ENCODE results near the gene CLSTN2.

CLSTN2 gene

DNA sequence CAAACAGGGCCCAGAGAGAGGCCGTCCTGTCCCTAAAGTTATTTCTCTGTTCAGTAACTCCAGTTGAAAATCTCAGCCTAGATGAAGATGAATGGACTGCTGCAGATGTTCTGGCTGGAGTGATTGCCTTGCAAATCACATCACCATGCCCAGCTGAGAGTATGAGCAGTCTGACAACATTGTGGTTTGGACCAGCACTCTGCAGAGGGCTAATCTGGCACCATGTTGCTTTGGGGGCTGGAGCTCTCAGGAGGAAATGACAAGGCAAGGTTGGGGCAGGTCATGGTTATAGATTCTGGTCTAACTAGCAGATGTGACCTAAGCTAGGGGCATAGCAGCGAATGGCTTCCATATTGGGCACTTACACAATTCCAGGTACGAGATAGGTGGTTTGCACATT lies 314.2 kb downstream of the CLSTN2 start:
- DNase-seq, result no peak

DNA sequence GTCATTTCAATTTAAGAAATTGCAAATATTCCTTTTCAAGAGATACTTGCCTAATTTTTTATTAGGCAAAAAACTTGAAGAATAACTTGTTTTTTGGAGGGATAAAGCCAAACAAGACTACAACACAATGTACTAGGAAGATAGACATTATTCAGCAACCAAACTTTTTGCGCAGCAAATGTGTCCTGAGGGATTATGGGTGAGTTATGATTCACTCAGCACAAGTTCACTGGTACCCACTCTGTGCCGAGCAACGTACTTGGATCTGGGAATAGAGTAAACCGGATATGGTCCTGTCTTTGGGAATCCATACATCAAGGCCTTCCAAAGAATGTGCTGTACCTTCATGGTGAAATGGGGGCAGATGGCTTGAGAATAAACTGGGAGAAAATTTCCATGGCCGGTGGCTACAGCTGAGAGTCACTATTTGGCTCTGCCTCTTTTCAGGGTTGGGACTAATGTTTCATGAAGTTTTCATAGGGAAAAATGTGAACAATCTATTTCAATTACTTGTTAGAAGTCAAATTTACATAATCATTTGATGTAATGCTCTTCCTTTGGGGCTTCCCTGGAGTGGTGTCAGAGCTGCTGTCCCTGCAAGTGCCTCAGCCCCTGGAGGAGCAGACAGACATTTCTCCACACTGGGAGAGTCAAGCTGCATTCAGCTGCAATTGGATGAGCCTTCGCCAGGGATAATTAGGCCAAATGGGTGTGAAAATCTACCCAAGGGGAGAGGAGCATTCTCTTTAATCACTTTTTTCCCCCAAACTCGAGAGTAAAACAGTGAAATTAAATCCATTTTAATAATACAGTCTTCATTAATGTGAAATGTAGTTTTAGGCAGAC lies 315.2 kb downstream of the CLSTN2 start:
- no peak for DNase-seq

DNA sequence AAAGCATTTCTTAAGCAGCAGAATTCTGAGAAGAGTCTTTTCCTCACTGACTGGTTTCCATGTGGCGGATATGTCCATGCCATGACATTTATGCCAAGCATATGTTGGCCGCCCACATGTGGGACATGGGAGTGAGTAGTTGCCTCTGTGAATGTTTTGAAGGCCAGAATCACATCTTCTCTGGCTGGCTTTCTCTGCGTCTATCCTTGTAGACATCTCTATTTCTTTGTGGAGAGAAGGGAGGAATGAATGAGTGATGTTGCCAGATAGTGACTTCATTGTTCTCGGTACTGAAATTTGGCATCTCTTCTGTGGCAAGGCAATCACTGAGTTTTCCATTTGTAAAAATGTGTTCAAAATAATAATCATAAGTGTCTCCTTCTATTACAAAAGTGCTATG lies 316.0 kb downstream of the CLSTN2 start:
- no peak for DNase-seq

DNA sequence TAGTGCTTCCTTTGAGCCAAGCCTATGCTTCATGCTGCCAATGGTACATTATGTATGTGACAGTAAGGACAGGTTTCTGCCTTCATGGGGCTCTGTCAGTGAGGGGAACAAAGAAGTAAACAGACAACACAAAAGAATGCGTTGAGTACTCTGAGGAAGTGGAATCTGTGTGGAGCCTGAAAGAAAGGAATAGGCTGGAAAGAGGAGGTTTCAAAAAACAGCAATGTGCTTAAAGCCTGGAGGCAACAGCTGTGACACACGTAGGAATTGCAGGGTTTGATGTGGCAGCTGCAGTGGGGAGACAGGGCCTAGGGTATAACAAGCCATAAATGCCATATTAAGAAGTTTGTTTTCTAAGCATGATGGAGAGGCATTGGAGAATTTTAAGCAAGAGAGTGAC lies 316.7 kb downstream of the CLSTN2 start:
- no peak for DNase-seq

DNA sequence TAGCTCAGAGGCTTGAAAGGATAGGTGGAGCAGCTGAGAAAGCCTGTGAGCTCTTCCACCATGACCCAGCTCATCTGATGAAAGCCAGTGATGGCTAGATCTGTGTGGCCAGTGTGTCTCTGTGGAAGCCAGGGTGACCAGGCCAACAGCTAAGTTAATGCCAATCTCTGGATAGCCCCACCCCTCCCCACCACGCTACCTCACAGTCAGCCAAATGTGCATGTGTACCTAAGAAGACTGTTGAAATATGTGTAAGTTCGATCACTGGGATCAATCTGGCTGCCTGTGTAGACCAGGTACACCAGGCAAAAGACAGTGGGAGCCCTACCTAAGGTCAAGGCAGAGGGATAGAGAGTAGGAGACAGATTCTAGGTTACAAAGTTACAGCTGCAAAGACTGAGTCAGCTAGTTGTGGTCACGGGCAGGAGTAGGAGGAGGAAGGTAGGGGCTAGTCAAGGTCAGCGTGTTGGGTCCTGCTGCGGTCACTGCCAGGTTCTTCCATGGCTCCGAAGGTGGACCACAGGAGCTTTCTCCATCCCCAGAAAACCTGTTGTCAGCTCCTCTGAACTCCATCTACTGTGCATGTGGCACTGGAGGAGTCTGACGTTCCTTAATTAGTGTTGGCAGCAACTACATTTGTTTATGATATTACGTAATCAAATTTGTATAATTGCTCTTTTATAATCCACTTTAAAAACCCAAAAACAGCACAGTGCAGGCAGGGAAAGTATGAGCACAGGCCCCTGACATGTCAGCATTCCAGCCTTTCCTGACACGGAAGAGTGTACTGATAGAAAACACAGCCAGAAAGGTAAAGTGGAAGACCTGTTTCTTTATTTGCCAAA lies 318.0 kb downstream of the CLSTN2 start:
- no peak for DNase-seq

DNA sequence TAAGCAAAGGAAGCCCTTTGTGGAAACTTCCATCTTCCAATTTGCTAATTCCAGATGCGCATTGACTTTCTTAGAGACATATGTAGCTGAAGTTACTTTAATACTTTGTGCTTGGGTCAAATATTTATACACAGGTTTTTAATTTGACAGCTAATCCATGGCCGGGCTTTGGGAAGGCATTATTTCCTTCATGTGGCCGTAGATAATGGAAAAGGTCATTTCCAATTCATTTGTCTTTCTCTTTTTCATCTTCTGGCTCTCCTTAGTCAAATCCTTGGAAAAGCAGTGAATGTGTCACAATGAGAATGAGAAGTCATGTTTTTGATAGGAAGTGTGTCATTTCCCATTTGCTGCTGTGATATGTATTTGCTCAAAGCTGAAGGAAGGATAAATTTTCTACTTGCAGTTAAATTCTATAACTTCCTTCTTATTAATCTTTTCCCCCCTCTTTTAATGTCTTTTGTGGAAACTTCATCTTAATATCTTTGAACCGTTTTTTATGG lies 323.3 kb downstream of the CLSTN2 start:
- DNase-seq, result no peak

DNA sequence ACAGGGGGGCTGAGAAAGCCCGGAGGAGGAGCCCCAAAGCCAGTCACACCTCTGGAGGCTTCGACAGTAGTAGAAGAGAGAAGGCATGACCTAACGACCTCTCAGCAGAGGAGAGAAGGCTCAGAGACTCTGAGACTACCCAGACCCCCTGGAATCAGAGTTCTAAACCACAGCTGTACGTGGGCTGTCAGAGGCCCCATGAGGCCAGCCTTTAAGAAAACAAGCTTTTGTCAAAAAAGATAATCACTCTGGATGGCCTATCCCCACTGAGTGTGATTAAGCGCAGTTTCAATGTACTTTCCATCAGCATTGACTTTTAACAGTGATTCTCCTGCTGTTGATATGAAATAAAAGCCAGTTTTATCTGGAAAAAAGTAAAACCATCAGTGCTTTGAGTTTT lies 330.3 kb downstream of the CLSTN2 start:
- no peak for DNase-seq

DNA sequence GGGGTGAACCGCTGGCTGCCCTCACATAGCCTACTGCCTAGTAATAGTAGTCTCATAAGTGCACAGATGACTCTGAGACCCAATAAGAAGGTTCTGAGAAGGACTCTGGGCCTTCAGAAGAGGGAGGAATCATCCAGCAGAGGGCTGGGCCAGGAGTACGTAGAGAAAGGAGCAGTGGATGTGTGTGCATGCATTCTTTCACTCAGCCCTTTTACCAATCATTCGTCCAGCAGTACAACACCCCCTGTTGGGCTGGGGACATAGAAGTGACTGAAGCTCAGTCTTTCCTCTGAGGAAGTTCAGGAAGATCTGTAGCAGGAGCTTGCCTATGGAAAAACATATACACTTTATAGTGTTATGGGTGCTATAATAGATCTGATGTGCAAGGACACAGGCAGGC lies 333.1 kb downstream of the CLSTN2 start:
- DNase-seq, result no peak

DNA sequence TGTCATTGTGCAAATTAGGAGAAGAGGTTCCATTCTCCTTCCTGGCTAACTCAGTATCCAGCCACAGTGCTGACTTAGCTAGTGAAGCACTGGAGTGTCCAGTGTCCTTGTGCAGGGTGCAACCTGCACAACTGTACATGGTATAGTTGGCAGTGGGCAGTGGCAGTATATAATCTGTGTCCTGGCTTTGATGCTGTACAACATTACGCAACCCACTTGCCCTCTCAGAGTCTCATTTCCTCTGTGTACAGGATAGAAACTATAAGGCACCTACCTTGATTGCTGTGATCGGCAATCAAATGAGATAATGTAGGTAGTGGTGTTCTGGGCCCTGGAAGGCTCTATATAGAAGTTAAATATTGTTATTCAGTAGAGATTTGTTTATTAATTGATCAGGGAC lies 333.6 kb downstream of the CLSTN2 start:
- no peak for DNase-seq

DNA sequence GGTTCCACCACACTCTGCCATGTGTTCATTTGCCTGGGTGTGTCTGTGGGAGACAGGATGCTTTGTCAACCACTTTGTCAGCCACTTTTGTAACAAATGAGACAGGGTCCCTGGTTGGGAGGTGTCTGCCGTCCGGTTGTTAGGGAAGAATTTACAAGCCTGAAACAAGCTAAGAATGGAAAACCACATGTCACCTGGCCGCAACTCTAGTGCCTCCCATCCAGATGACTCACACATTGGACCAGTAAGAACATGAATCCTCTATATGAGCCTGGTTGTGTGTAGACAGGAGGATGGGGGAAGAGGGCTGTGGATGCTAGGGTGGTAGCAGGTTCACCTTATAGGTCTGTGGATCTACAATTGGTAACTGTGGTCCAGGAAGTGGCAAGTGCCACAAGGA lies 335.3 kb downstream of the CLSTN2 start:
- no peak for DNase-seq

DNA sequence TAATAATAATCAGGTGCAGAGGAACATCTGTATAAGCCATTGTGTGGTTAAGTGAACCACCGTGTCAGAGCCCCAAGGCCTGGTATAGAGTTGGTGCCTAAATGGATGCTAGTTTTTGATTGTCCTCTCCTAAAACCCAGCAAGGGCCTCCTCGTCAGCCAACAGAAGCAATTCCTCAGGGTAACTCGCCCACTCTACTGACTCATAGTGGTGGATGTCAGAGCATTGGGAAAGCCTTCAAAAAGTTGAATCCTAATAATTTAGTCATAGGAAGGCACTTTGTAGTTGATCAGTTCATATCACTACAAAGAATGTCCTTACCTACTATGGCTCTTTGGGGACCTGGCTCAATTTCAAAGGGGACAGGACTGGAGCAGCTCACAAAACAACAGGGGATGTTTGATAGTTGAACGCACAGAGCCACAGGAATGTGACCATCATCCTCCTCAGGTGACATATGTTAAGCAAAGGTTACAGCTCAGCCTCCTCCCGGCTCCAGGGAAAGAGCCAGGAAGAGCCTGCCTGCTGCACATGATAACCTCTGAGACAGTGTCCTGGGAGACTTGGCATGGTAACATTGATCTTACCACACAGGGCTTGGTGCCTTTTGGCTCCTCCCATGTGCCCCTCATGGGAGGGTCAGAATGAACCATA lies 338.7 kb downstream of the CLSTN2 start:
- no peak for DNase-seq

DNA sequence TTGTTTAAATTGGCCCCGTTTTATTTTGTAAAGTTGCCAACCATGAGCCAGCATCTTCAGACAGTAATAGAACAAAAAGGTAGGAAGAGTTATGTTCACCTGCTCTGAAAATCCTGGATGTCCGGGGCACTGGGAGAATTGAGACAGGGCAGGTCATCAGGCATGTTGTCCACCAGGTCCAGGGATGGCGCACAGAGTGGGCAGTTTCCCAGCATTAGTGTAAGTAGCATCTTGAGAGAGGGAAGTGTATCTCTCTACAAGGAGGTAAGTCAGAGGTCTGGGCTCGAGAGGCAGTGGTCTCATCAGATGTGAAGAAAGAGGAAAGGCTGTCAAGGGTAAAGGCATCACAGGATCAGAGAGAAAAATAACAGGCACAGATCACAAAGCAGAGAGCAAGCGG lies 339.4 kb downstream of the CLSTN2 start:
- DNase-seq, result no peak

DNA sequence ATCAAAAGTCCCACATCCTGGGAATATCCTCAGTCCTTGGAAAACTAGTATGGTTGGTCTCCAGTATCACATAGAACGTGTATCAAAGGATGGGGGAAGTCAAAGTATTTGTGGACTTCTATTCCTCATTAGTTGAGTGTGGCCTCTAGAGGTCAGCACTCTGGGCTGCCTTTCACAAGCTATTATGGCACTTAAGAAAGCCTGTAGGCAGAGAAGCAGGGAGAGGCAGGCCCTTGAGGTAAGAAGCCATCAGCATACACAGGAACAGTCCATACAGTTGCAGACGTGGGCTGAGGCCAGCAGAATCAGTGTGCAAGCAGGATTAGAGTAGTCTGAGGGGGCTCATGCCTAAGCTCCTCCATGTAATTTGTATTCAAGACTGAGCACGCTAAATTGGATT lies 341.7 kb downstream of the CLSTN2 start:
- DNase-seq, result no peak

DNA sequence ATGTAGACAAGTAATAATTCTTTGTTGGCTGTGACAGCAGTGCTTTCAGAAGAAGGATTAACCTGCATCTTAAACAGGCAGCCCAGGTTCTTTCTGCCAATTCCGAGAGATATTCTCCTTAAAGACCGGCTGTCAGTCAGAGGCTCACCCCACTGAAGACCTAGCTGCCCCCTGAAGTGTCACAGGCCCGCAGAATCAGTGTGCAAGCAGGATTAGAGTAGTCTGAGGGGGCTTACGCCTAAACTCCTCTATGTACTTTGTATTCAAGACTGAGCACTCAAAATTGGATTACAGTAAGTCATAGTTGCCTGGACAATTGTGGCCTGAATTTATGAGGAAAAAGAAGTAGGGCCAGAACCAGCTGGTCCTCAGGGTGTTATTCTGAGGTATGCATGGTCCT lies 342.9 kb downstream of the CLSTN2 start:
- DNase-seq, result no peak

DNA sequence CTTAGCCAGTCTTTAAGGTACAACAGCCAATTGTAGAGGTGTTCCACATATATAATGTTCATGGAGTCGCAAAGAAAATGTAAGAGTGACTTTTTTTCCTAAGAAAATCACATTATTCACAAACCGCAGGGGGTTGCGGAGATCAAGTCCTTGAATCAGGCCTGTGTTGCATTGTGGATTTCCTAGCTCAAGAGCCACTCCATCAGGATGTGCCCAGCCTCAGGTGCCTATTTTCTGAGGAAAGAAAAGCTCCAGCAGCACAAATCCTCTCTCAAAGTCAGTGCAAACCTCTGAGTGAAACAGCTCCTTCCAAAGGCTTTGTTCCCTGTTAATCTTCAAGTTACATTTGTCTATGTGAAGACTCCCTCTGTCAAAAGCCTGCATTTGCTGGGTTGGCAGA lies 349.4 kb downstream of the CLSTN2 start:
- no peak for DNase-seq

DNA sequence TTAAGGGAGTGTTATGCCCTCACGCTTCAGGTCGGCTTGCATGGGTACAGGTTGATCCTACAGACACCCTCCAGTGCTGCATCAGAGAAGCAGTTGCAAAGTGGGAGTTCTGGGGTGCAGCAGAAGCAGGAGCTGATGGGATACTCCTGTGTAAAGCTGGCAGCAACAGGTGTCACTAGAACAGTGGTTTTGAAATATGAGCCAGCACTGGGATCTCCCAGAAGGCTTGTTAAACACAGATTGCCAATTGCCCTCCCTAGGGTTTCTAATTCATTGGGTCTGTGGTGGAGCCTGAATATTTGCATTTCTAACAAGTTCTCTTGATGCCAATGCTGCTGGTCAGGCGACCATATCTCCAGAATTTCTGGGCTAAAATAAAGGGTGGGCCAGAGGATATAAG lies 350.4 kb downstream of the CLSTN2 start:
- DNase-seq, result no peak

DNA sequence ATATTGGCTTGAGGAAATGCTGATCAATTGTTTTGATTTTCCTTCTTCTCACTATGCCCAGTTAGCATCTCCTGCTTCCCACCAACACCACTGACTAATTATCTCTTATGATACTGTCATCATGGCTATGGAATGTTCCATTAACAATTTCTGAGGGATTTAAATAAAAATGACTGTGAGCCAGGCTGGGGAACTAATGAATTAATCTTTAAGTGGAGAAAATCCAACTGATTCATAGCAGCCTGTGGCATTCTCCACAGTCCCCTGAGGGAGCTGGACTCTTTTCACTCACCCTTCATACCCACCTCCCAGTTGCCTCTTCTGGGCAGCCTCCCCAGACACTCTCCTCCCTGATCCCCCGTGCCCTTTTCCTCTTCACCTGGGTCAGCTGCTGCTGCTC lies 353.6 kb downstream of the CLSTN2 start:
- no peak for DNase-seq

DNA sequence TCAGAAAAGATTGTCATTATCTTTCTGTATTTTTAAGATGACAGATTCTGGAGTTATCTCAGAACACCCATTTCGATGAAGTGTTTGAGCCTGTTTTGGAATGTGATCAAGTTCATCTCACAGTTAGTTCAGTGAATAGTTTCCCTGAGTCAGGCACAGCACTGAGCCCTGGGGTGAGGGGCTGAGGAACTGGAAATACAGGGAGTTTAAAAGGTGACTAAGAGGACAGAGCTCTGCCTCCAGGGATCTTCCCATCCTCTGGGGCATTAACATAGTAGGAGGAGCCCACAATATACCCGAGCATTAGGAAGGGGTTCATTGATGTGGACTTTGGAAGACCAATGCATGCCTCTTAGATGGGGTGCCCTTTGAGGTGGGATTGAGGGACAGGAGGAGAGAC lies 355.1 kb downstream of the CLSTN2 start:
- DNase-seq, result no peak

DNA sequence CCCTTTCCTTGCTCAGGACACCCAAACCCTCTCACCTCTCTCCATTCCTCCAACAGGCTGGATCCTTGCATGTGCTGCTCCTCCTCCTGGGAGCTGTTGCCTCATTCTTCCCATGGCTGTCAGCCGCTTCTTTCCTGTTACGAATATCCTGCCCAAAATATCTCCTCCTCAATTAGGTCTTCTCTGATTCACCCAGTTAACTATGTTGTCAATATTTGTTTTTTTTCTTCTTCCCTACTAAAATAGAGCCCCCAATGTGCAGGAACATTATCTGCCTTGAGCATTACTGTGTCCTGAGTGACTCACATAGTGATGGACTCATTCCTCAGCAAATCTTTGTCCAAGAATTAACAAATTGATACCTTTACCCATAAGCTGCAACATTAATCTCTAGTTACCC lies 357.2 kb downstream of the CLSTN2 start:
- no peak for DNase-seq

DNA sequence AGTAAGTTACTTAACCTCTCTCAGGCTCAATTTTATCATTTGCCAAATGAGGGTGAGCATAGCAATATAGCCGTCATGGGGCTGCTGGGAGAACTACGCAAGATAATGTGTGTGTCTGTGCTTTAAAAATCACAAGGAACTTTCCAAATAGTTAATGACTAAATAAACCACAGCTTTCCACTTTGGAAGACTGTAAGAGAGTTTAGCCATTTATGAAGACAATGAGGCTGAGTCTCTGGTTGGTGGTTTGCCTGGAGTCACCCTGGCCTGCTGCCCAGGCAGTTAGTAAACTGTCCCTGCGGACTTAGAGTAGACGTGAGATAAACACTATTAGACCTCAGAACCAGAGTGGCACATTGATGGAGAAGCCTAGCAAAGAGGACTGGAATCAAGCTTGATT lies 357.7 kb downstream of the CLSTN2 start:
- no peak for DNase-seq

DNA sequence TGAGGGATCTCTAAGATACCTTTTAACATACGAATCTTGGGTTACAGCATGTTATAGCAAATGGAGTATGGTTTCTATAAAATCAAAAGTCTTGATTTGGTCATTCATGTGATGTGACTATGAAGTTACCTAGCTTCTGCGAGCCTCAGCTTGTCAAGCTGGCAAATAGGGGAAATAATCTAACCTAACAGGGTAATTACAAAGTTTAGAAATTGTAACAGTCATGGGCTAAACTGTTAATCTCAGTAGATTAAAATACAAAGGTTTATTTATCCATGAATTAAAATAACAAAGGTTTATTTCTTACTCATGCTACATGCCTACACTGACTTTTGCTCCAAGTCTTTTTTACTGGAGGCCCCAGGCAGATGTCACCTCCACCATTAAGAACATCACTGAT lies 359.1 kb downstream of the CLSTN2 start:
- DNase-seq, result no peak

DNA sequence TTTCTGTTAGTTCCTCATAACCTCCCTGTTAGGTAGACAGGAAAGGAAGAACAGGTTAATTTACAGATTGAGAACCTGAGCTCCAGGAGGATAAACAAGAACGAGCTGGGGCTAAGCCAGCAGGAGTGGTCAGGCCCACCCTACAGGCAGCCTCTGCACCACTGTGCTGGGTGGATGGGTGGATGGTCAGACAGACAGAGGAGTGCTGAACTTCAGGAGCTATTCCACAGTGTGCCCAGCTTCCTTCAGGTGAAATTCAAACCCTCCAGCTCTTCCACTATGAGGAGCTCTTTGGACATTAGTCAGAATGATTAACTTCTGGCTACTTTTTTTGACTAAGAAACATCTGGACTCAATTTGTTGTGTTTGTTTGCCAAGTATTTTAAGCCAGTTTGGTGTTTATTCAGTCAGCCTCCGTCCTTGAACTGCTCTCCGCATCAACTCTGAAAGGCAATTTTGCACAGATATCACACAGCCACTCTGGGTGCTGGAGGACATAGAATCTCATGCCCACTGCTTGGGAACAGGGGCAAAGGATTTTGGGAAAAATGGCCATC lies 361.9 kb downstream of the CLSTN2 start:
- DNase-seq, result no peak

DNA sequence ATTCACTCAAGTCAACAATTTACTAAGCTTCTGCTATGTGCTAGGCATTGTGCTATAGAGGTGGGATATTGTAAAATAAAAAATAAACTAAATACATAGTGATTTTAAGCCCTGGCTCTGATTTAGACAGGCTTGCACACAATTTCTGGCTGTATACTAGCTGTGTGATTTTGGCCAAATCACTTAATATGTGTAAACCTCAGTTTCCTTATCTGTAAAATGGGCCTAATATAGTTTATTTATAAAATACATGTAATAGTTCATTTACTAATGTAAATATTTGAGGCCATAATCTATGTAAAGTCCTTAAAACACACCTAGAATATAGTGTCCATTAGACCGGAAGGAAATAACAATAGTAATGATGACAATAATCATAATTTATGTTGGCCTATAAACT lies 363.1 kb downstream of the CLSTN2 start:
- no peak for DNase-seq

Measured in CD4-positive, alpha-beta T cell treated with Interleukin-10 for 1 hour (primary cell).